Bronchial epithelial cell (primary cell): ENCODE measurements around the gene TRIL. TPM values are rescaled to one million over a fixed set of nuclear protein-coding genes. Genes with fewer than 3 reads are reported as not detected.
A peak's percentile ranks its signal among the peaks of the same experiment; 100 is the strongest.

Experiments used
- DNase-seq: peaks from one replicate; pipeline ENCODE4 v3.0.0-alpha.2; 2010; ENCODE audit warnings: low read depth
- FAIRE-seq: peaks from 2 replicates; lab custom pipeline; 2011; peaks lifted over from hg19 to GRCh38; lab: Jason Lieb, UNC
- H3K27me3 ChIP-seq: 2 replicates; pipeline ENCODE4 v1.5.1; 2011; ENCODE audit warnings: low read length; ENCODE audit not compliant: control insufficient read depth, insufficient read depth
- H3K36me3 ChIP-seq: 2 replicates; pipeline ENCODE4 v1.5.1; 2011; ENCODE audit warnings: low read length; ENCODE audit not compliant: control insufficient read depth, insufficient read depth
- H3K4me3 ChIP-seq: 2 replicates; pipeline ENCODE4 v1.5.1; 2011; ENCODE audit warnings: mild to moderate bottlenecking, low read depth, low read length, control low read depth
- CTCF ChIP-seq: IDR thresholded peaks from 2 replicates; pipeline ENCODE4 v1.5.1; 2011; ENCODE audit warnings: mild to moderate bottlenecking, moderate library complexity, low read length, control low read depth, inconsistent platforms; ENCODE audit not compliant: insufficient read depth, severe bottlenecking
- total RNA-seq: library from RNA; depleted of rRNA; stranded (reverse); fragments of >200 nt; gene quantifications from 2 replicates; pipeline ENCODE4 v1.2.1, GENCODE V29; 2014

The TRIL gene
- total RNA-seq, 1 donor from 2014 or later, result under 0.01 TPM

DNA sequence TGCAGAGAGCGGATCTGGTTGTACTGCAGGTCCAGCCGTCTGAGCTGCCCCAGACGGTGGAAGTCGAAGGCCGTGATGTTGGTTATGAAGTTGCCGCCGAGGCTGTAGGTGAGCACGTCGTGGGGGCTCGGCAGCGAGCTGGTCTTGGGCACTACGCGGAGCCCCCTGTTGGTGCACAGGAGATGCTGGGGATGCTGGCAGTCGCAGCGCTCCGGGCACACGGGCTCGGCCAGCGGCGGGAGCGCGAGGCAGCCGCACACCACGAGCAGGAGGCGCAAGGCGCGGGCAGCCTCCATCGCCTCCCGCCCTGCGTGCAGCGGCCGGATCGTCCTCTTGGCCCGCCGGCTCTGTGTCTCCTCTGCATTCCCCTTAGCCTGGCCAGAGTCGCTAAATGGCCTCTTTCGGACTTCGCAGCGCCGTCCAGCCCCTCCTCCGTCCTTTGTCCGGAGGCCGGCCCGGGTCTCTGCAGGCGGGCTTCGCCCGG is 337 bp downstream of the TRIL start:
- no peak for TF ChIP-seq CTCF
- FAIRE-seq (no peak), DNase-seq (no peak)
- H3K27me3 ChIP-seq, result peaks cover 25% of the 10 kb centered on the region
- peak overlapping the region; percentile 27 for H3K4me3 ChIP-seq
- no peaks in the 10 kb centered on the region for H3K36me3 ChIP-seq

DNA sequence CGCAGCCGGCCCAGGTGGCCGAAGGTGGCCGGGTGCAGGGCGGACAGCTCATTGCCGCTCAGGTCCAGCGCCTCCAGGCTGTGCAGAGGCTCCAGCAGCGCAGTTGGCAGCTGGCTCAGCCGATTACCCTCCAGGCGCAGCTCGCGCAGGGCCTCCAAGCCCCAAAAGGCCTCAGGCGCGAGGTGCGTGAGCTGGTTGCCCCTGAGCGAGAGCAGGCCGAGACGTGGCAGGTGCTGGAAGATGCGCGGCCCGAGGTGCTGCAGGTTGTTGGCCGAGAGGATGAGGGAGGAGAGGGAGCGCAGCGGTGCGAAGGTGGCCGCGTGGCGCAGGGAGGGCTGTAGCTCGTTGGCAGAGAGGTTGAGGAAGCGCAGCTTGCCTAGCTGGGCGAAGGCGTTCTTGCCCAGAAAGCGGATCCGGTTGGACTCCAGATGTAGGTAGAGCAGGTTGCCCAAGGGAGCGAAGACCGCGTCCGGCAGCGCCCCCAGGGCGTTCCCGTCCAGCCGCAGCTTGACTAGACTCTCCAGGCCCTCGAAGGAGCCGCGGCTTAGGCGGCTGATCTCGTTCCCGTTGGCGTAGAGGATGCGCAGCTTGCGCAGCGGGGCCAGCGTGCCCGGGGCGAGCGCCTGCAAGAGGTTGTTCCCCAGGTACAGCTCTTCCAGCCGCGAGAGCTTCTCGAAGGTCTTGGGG is 923 bp downstream of the TRIL start:
- TF ChIP-seq CTCF, result no peak
- H3K4me3 ChIP-seq, result peak overlapping the region; percentile 40
- H3K27me3 ChIP-seq, result peaks cover 25% of the 10 kb centered on the region
- no peak for DNase-seq
- H3K36me3 ChIP-seq, result no peaks in the 10 kb centered on the region
- no peak for FAIRE-seq

DNA sequence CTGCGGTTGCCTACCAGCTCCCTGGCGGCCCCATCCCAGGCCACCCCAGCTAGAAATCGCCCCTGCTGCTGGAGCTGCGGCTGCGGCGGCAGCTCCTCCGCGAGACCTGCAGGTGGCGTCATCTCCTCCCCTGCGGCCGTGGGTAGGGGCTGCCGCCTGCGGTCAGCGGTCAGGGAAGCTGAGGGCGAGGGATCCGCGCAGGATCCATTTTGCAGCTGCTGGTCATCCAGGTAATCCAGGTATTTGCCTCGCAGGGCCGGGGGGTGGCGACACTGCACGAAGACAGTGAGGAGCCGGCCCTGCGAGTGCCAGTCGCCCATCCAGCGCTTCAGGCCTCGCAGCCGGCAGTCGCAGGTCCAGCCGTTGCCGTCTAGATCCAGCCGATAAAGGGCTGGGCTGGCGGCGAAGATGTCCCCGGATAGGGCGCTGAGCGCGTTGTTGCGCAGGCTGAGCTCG is 1.5 kb downstream of the TRIL start:
- FAIRE-seq (no peak), DNase-seq (peak; percentile 26)
- Histone ChIP-seq H3K4me3 (peak overlapping the region; percentile 40), H3K36me3 (no peaks in the 10 kb centered on the region), H3K27me3 (peaks cover 25% of the 10 kb centered on the region)
- peak; percentile 55 for TF ChIP-seq CTCF

DNA sequence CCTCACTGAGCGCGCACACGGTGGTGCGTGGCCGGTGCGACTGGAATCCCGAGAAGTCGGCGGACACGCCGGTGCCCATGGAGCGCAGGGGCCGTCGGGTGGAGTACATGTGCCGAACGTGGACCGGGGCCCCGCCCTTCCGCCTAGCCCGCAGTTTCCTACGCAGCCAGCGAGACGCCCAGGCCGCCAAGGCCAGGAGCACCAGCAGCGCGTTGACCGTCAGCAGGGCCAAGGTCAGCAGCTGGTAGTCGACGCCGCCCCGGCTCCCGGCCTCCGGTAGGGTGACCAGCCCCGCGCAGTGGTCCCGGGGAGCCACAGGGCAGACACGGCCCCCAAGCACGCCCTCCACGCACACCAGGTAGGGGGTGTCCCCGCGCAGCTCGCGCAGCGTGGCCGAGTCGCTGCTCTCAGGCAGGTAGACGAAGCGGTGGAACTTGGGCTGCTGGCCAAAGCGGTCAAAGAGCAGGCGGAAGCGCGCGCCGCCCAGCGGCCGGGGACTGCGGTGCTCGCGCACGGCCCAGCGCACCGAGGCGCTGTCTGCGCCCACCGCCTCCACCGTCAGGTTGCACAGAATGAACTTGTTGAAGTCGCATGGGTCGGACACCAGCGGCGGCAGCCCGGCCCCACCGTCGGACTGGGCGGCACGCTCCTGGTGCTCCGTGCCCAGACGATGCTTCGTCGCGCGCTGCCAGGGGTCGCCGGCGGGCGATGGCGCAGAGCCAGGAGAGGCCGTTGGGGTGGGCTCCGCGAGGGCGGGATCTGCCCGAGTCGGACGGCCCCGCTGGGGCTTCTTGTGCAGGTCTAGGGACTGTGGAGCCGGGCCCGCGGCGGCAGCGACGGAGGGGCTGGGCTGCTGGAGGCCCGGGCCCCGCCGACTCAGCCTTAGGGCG is 2.2 kb downstream of the TRIL start:
- FAIRE-seq (no peak), DNase-seq (peak; percentile 26)
- peak; percentile 95 for TF ChIP-seq CTCF
- Histone ChIP-seq H3K27me3 (peaks cover 25% of the 10 kb centered on the region), H3K36me3 (no peaks in the 10 kb centered on the region), H3K4me3 (peak overlapping the region; percentile 40)

GRCh38 chr7:28955356-28955717 is 2.8 kb downstream of the TRIL start:
- DNase-seq (no peak), FAIRE-seq (no peak)
- no peaks in the 10 kb centered on the region for H3K36me3 ChIP-seq
- no peak for TF ChIP-seq CTCF
- no peak overlapping the region for H3K4me3 ChIP-seq
- H3K27me3 ChIP-seq, result peaks cover 25% of the 10 kb centered on the region
